ENCODE data around the gene MRC2.

- no peak for TF ChIP-seq EZH2 (IDR thresholded peaks at IDR 0.05; ENCODE audit: insufficient read depth, poor library complexity, severe bottlenecking)
- no peak for TF ChIP-seq EZH2phosphoT487 (IDR thresholded peaks at IDR 0.05; ENCODE audit: insufficient read depth, low read depth)
Observed at GRCh38 chr17:62641153-62641552, 13.7 kb downstream of the MRC2 start.

Data from GM23248 (cell line).